ACHN (cell line): ENCODE measurements around the gene MARK1.

ENCODE experiments used
- DNase-seq: peaks from one replicate; pipeline ENCODE4 v3.0.0-alpha.2; 2015
- in situ Hi-C: cut with HindIII; loops from 2 replicates; pipeline ENCODE4 v1.10.0; 2017; ENCODE audit warnings: low sequenced_read_pairs, low pct_ligation_motif_present, low pct_unique_long_range_greater_than_20kb

MARK1 gene

GRCh38 chr1:220699044-220699443 lies 171.1 kb downstream of the MARK1 start:
- in situ Hi-C loops = no loop called here
- no peak for DNase-seq

GRCh38 chr1:220700556-220701179 lies 172.7 kb downstream of the MARK1 start:
- no peak for DNase-seq
- in situ Hi-C loops = no loop called here

DNA sequence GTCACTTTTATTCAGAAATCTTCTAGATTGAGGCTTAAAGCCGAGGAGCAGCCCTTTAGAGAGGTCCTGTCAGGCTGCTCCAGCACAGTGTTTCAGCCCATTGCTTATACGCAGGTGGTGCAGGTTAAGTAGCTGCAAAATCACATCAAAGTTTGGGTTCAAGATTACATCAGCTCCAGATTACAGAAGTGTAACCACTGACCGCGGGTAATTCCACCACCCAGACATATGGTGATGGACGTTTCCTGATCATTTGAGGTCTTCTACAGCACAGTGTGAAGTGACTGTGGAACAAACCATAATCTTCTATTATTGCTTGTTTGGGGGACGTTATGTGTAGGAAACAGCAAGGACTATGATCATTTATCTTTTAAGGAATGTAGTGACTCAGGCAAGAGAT lies 174.0 kb downstream of the MARK1 start:
- in situ Hi-C loops = no loop called here
- no peak for DNase-seq

DNA sequence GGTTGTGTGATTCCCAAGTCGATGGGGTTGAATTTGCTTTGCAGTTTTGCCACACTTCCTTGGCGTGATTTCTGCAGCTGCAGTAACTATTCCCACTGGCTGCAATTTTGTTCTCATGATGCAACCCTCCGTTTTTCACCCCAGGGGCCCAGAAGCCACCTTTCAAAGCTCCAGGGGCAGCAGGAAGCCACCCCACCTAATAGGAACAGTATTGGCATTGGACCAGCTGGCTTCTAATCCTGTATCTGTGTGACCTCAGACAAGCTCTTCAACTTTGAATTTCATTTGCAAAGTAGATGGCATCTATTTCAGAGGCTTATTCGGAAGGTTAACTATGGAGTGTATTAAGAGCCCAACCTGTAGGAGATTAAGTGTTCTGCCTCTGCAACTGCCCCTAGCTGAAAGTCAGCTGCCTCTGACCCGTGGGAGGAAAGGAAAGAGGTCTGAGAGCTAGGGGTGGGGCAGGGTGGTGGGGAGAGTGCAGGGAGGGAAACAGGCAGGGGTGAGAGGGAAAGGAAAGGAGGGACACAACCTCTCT lies 174.9 kb downstream of the MARK1 start:
- in situ Hi-C loops = no loop called here
- no peak for DNase-seq

DNA sequence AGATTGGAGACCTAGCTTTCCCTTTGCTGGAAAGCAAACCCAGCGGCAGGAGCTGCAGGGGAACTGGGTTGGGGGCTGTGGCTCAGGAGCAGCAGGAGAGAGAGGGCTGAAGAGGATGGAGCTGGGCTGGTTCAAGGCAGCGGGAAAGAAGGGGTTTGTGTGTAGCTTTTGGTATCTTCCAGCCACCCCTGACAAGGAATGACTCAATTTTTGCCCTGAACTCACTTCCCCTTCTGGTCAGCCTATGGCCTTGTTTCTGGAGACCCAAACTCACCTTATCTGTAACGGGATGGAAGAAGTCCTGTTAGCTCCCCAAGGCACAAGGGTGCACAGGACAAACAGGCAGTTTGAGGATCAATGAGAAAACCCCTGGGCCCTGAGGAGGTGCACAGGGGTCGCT lies 175.4 kb downstream of the MARK1 start:
- DNase-seq = no peak
- in situ Hi-C loops = no loop called here

- in situ Hi-C loops = no loop called here
- no peak for DNase-seq
These were observed 177.8 kb downstream of the MARK1 start for GRCh38 chr1:220705782-220706181.

DNA sequence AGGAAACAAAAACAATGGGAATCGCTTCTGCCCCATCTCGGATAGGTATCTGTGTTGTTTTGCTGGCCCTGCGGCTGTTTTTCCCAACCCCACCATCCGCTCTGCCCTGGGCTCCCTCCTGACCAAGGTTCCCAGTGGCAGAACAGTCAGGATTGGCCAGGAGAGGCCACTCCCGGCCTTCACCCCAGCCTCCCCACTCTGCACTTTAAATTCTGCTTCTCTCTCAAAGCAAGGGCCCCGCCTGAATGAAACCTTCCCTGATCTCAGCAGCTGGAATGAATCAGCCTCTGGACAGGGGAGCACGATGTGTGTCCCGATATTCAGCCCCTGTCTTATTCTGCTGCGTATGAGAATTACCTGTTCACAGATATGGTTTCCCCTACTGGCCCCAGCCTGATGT lies 178.5 kb downstream of the MARK1 start:
- in situ Hi-C loops = no loop called here
- DNase-seq = no peak

GRCh38 chr1:220707160-220707559 lies 179.2 kb downstream of the MARK1 start:
- in situ Hi-C loops = no loop called here
- DNase-seq = no peak

DNA sequence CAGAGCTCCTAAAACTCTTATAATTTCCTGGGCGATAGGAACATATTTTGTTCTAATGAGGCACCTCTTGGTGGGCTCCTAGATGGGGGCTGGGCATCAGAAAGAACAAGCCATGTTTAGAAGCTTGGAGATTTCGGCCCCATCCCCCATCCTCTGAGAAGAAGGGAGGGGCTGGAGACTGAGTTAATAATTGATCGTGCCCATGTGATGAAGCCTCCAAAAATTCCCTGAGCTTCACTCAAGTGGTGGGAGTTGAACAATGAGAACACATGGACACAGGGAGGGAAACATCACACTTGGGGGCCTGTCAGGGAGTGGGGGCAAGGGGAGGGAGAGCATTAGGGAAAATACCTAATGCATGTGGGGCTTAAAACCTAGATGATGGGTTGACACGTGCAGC lies 180.3 kb downstream of the MARK1 start:
- in situ Hi-C loops = no loop called here

DNA sequence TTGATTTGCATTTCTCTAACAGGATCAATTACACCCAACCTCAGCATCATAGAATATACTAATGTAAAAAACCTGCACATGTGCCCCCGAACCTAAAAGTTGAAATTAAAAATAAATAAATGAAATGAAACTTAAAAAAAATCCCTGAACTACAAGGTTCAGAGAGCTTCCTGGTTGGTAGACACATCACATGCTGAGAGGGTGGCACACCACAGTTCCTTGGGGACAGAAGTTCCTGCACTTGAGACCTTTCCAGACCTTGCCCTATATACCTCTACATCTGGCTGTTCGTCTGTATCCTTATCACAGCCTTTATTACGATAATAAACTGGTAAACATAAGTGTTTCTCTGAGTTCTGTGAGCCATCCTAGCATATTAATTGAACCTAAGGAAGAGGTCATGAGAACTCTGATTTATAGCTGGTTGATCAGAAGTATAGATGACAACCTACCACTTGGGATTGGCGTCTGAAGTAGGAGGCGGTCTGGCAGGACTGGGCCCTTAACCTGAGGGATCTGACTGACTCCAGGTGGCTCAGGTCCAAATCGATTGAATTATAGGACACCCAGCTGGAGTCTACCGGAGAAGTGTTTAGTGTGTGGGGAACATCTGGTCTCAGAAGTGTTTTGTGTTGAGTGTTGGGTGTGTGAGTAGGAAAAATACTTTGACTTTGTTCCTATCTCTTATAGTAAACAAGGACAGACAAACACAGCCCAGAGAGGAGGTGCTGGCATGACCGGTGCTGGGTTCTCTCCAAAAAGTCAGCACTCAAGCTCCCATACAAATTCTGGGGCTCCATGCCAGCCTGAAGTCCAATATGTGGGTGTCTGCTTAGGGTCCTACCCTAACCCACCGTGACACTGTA lies 181.2 kb downstream of the MARK1 start:
- in situ Hi-C loops = no loop called here
- DNase-seq = no peak

More for the DNA sequence above, 180.3 kb downstream of the MARK1 start:
- DNase-seq = no peak

- in situ Hi-C loops = no loop called here
These were observed 182.4 kb downstream of the MARK1 start for GRCh38 chr1:220710333-220710732.

DNA sequence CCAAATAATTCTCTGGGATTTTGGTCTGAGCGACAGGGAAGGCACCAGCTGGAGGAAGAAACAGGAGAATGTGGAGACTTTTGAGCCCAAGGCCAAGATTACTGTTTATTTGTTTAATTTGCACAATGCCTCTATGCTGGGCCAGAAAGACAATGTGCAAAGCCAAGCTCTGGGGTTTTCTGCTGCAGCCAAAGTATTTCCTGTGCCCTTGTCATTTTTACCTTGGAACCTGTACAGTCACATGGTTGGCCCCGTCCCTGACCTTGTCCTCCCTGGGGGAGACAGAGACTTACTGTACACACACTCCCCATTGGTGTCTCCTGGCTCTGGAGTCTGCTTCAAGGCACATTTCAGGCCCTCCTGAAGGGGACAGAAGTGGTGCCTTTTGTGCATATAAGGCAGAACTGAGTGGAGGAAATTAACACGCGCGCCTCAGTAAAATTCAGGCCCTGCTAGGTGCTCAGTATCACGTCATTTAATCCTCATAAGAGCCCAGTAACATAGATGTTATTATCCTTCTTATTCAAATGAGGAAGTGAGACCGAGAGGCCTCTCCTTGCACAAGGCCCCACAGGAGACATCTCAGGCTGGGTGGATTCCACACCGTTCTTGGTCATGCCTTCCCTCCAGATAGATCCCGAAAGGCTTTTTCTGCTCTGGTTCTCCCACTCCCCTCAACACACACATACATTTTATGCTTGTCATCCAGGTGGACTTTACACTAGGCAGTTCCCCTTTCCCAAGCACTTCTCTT lies 183.3 kb downstream of the MARK1 start:
- DNase-seq = no peak
- in situ Hi-C loops = no loop called here

More at GRCh38 chr1:220710333-220710732, 182.4 kb downstream of the MARK1 start:
- DNase-seq = no peak
